ENCODE data around the gene SYCE3.

Gene SYCE3

DNA sequence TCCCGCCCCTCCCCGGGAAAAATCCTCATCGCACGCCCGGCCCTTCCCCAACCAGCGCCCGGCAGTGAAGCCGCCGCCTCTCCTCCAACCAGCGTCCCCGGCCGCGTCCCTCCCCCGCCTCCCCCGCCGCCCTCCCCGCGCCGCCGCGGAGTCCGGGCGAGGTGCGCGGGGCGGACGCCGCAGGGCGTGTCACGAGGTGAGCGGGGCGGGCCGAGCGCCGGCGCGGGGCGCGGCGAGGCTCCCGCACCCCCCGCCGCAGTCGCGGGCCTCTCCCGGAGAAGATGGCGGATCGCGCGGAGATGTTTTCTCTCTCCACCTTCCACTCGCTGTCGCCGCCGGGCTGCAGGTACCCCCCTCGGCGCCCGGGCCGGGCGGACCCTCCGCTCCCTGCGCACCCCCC, 37.8 kb upstream of the SYCE3 start, which contains the start of gene MAPK8IP2:
Gene MAPK8IP2 (plus strand): TSS at position 256 of the 400 bp plus-strand sequence. CDS start 26 bp downstream, at position 282.
- no peak for DNase-seq (ENCODE audit: low read depth in 2 of 2)

DNA sequence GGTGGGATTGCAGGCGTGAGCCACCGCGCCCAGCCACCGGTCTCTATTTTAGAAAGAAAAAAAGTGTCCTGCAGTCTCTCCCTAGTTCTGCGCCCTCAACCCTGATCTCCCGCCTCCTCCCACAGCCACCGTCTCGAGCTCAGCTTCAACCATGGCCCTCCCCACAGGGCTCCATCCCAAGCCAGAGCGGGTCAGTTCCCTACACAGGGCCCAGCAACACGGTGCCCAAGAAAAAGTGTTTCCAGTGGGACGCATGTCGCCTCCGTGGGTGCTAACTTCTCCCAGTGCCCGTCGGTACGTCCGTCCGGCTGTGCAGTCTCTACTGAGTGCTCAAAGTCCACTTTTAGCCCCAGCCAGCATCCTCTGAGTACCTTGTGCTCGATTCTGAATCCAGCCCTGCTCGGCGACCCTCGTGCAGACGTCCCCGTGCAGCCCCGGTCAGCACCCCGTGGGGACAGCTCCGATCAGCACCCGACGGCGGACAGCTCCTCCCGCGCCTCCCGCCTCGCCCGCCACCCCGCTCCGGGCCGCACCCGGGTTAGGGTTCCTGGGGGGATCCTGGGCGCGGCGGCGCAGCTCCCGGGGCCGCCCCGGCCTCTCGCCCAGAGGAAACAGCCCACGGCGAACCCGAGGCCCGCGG, 37.2 kb upstream of the SYCE3 start:
- peak; percentile 45 to 57 for DNase-seq (ENCODE audit: low read depth in 2 of 2)

DNA sequence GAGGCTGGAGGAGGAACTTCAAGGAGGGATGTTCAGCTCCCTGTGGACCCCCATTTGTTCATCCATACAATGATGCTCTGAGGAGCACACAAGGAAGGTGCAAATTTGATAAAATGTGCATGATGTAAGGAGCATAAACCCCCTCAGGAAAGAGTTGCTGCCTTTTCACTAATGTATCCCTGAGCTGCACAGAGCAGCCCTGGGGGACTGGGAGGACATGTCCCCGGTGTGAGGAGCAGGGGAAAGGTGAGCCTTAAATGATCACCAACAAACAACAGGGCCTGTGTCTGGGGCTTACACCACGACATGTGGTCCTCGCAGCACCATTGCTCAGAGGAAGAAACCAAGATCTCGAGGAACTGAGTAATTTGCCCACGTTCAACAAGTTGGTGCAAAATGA, 34.4 kb upstream of the SYCE3 start:
- no peak for DNase-seq (ENCODE audit: low read depth in 2 of 2)

DNA sequence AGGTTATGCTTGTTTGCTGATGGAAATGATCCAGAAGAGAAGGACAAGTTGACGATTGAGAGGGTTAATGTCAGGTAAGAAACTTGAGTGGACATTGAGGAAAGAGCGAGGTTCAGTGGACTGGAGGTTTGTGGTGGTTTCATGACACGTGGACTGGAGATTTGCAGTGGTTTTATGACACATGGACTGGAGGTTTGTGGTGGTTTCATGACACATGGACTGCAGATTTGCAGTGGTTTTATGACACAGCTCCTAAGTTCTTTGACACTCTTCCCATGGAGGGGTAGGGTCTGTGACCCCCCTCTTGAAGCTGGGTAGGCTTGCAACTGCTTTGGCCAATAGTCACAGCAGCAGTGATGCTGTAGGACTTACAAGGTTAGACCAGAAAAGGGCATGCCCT, 32.5 kb upstream of the SYCE3 start:
- no peak for DNase-seq (ENCODE audit: low read depth in 2 of 2)

DNA sequence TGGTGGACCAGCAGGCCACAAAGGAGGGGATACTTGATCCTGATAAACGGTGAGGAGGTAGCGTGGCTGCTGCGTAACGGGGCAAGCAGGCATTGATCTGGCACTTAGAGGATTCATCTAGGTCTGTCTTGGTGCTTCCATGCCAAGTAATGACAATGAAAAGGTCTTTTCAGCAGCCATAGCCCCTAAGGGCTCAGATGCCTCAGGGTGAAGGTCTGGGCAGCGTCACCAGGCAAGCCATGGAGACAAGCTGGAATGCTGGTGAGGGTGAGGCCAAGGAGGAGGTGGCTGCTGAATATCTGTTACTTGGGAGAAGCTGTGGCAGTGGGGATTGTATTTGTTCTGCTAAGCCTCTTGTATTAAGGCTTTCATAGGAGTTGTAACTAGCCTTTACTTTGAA, 24.7 kb upstream of the SYCE3 start:
- no peak for DNase-seq (ENCODE audit: low read depth in 2 of 2)

DNA sequence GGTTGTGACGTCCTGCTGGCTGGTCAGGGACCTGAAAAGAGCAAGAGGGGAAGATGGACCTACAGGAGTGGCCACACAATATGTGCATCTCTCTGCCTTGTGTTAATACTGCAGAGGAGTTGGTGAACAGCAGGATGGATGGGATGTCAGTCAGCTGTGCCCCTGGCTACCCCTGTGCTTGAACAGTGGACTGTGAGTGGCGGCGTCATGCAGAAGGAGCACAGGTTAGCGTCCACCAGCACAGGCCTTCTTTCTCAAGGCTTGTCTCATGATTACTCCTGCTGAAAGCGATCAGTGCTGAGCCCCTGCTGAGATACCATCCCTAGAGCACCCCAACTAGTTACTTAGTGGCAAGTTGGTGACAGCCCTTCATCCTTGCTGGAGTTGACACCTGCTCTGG, 23.7 kb upstream of the SYCE3 start:
- DNase-seq (ENCODE audit: low read depth in 2 of 2): no peak

DNA sequence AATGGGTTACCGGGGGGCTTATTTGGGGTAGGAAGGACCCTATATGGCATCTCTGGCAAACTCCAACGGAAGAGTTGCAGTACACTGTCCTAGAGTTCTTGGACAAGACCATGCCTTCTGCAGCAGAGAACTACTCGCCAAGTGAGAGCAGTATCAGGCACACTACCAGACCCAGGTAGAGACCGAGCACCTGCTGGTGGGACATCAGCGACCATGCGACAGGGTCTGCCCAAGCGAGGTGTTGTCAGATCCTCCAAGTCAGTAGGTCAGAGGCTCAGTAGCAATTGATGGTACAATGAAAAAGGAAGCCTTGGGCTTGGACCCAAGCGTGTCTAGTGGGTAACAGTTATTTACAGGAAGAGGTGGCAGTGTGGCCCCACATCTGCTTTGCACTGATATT, 23.1 kb upstream of the SYCE3 start:
- DNase-seq (ENCODE audit: low read depth in 2 of 2): no peak

DNA sequence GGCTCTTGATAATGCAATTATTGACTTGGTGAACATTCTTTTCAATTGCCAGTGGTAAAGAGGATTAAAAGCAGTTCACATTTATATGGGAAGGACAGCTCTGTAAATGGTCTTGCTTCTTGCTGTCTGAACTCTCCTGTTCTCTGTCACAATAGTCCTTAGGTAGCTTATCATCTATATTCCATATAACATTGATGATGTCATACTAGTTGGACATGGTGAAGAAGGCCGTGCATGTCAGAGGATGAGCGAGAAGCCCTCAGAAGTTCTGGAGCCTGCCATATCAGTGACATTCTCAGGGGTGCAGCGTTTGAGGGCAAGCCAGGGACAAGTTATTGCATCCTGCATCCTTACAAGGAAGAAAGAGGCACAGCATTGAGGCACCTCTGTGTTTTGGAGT, 22.5 kb upstream of the SYCE3 start:
- no peak for DNase-seq (ENCODE audit: low read depth in 2 of 2)

DNA sequence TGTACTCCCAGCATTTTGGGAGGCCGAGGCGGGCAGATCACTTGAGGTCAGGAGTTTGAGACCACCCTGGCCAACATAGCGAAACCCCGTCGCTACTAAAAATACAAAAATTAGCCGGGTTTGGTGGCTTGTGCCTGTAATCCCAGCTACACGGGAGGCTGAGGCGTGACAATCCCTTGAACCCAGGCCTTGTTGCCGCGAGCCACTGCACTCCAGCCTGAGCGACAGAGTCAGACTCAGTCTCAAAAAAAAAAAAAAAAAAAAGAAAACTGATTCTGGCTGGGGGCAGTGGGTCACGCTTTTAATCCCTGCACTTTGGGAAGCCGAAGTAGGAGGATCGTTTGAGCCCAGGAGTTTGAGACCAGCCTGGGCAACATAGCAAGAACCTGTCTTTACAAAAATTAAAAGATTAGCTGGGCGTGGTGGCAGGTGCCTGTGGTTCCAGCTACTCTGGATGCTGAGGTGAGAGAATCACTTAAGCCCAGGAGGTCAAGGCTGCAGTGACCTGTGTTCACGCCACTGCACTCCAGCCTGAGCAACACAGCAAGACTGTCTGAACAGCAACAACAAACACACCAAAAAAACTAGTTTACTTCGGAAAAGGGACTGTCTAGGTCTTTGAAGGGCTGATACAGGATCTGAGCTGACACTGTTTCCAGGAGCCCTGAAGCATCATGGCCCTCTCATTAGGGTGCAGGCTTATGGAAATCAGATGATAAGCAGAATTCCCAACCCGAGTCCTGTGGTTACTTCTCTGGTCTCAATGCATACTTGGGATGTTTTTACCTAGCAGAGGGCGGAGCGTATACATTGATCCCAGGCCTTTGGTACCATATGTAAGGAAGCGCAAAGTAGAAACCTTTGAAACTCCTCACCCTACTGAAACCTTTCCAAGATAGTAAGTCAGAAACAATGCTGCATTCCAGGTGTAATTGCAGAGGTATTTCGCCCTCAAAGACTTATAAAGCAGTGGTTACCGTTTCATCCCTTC, 21.7 kb upstream of the SYCE3 start:
- no peak for DNase-seq (ENCODE audit: low read depth in 2 of 2)

DNA sequence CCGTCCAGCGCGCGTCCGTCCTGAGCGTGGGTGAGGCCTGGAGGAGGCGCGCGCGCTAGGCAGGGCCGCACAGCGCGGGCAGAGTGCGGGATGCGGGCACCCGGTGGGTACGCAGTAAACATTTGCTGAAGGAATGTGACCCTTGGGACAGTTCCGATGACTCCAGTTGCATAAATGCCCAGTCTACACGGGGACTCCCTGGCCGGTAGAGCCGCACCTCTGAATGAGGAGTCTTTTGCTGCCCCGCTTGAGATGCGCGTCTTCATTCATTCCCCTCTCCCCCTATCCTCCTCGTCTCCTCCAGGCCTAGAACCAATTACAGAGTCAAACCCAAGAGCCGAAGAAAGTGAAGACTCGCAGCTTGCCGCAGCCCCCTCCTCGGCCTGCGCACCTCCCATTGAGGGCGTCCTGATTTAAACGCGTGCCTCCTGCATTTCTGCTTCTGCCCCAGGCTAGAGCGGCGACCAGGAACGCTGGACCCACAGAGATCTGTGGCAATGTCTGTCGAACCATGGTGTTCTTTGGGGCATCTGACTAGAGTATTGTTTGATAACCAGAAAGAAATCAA, 20.7 kb upstream of the SYCE3 start:
- DNase-seq (ENCODE audit: low read depth in 2 of 2): no peak

DNA sequence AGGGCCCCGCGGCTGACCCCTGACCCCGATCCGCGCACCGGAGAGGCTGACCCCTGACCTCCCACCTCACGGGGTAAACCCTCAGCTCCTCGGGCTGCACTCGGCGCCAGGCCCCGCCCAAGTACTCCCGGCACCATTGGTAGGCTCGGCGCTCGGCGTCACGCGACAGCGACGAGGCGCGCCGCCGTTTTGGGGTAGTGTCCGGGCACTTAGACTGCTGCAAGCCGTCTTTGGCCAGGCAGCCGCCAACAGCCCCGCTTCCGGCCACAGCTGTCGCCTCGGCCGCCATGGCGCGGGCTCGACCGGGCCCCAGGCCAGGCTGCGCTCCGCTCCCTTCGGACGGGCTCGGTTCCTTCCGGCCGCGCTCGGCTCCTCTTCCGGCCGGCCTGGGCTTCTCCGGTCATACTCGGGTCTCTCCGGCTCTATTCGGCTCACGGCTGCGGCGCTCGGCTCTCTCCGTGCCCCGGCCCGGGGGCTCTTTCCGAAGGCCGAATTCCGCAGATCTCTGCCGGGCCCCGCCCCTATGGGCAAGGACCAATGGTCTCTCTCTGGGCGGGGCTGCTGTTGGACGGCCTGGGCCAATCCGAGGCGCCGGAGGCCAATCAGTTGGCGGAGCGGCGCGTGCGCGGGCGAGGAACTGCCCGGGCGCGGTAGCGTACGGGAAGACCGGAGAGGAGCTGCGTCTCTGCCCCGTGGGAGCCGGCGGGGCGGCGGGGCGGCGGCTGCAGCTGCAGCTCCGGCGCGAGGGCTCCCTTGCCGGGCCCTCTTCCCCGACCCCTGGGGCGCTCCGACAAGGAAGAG, 20.0 kb upstream of the SYCE3 start, which contains the start of gene CHKB:
Gene CHKB (minus strand): TSS at position 357 of the 801 bp plus-strand sequence. CDS start 68 bp downstream, at position 289.
- peak; percentile 95 to 99 for DNase-seq (ENCODE audit: low read depth in 2 of 2)

DNA sequence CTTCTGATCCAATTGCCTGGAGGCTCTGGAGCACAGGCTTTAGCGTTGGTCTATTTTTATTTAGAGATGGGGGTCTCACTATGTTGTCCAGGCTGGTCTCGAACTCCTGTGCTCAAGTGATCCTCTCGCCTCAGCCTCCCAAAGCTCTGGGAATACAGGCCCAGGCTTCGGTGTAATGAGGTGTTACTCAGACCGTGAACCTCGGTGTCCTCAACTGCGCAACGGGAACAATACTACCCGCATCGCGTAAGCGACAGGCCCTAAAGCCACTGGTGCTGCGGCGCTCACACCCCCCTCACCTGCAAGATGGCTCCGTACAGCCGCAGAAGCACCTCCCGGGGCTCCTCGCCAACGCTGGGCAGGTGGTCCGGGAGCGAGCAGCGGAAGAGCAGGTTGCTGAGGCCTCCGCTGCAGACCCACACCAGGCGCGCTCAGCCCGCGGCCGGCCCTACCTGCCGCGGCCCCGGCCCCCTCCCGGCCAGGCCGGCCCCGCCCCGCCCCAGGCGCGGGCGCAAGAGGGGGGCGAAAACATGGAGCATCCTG, 19.3 kb upstream of the SYCE3 start:
- peak; percentile 21 to 23 for DNase-seq (ENCODE audit: low read depth in 2 of 2)

DNA sequence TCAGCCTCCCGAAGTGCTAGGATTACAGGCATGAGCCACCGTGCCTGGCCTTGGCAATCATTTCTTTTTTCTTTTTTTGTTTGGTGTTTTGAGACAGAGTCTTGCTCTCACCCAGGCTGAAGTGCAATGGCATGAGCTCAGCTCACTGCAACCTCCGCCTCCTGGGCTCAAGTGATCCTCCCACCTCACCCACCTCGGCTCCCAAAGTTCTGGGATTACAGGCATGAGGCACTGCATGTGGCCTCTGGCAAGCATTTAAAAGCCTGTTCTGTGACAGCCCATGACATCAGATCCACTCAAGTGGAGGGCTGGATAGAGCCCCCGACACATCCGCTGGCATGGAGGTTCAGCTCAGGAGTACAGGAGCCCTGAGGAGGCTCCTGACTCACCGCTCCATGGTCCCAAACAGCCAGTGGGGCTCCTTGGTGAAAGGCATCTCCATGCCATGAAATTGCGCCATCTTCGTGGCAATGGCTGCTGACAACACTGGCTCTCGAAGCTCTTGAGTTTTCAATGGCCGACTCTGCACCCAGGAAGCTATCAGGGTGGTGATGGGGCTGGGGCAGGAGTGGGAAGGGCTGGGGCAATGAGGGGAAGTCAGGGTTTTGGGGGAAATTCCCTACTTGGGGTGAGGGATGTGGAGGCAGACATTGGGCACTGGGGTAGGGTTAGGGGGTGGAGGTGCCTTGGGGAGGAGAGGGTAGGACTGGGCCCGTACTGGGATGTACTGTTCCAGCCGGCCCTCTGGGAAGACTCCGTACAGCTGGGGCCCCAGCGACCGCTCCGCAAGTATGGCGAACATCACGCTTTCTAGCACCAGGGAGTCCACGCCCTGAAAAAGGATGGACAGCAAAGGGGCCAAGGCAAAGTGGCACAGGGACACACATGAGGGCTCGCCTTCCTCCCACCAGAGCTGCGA, 18.6 kb upstream of the SYCE3 start:
- no peak for DNase-seq (ENCODE audit: low read depth in 2 of 2)

DNA sequence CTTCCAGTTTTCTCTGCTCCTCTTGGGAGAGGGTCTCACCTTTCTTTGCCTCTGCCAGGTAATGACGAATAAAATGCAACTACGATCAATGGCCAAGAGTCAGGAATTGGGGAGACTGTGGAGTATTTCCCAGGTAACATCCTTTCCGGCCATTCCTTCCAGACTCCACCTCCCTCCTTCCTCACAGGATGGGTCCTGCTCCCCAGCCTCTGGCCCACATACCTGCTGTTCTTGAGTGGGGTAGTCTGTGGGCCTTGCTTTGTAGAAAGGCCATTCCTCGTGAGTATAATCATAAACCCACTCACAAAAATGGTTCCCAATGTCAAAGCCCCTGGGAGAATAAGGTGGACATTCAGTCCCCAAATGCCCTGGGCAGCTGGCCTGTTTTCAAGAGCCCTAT, 17.0 kb upstream of the SYCE3 start:
- DNase-seq (ENCODE audit: low read depth in 2 of 2): no peak

DNA sequence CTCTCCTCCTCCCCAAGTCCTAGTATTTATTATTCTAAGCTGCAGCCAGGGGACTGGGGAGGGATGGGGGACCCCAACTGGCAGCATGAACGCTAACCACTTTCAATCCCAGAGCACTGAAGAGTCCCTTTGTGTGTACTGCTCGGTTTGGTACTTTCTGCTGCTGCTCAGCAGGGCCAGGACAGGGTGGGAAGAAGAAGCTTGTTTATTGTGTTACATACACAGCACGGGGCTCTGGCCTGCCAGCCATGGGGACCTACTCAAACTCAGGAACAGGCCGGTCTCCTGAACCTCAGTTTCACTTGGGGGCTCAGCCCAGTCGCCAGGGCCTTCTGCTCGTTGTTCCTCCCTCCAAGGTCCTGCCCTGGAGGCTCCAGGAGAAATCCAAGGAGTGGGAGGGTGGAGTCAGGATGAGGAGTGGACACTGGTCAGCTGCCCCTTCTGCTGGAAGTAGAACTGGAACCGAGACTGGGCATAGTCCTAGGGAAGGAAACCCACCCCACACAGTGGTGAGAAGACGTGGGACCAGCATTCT, 16.1 kb upstream of the SYCE3 start:
- DNase-seq (ENCODE audit: low read depth in 2 of 2): no peak

DNA sequence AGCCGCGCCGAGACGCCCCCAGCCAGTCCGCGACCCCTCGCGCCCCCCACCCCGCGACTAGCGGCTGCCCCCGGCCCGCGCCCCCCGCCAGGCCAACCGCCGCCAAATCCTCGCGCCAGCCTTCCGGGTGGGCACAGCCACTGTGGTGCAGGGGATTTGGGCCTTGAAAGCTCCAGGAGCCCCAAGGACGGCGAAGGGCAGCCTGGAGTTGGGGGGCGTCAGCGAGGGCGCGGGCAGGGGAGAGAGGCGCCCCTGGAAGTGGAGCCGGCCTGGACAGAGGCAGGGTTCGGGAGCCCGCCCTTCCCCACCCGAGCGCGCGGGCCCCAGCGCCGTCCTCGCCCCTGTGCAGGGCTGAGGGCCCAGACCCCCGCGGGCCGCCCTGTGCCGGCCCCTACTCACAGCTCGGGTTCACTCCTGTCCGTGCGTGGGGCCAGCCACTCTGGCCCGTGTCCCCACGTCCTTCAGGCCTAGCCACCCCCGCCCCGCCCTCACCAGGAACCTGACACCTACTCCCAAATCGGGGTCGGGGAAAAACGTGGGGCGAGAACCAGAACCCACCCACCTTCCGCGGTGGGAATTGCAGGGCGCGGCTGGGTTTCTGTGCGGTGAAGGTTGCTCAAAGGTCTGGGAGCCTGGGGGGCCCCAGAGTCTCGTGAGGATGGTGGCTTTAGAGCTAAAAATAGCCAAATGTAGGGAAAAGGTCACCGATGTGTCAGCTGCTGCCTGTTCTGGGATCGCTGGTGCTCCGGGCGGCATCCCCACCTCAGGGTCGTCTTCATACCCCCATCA, 15.5 kb upstream of the SYCE3 start, which contains the start of gene CPT1B:
Gene CPT1B (minus strand): TSS at position 441 of the 789 bp plus-strand sequence. CDS start 512 bp downstream, outside the sequence.
- no peak for DNase-seq (ENCODE audit: low read depth in 2 of 2)

DNA sequence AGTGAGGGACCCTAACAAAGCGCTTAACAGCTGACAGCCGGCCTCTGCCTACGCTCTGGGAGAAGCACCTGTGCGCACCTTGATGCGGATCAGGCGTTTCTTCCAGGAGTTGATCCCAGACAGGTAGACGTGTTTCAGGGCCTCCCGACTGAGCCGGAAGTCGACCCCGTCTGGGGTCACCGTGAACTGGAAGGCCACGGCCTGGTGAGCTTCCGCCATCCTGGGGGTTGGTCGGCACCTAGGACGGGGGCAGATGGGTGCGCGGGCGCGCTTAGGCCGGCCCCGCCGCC, 14.9 kb upstream of the SYCE3 start:
- DNase-seq (ENCODE audit: low read depth in 2 of 2): no peak

DNA sequence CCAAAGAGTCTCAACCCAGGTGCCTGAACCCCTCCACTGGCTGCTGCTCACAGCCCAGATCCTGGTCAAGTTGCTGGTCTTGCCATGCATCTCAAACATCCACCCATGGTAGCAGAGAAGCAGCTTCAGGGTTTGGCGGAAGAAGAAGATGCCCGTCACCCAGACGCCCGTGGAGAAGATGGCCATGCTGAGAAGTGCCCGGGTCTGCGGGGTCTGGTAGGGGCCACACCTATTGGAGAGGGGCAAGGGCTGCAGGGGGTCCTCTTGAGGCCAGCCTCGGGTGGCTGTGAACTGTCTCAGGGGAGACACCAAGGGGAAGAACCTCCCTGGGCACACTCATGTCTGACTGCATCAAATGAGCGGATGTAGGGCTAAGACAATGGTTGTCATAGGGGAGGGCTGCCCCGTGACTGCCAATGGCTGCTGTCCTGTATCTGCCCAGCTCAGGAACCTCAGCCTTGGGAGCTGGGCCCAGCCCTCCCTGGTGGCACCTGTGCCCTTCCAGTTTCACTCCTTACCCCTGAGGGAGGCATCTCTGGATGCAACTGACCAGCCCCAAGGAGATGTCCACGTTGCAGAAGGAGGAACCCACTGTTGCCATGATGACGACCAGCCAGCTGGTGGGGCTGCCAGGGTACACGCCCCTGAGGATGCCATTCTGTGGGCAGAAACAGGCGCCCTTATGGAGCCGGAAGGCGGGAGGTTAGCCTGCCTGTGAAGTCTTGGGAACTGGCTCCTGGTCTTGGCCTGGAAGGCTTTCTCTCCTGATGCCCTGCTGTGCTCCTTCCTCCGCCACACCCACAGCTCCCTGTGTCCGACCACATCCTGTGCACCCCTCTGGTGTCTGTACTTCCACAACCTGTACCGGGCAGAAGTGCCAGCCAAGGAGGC, 14.3 kb upstream of the SYCE3 start:
- DNase-seq (ENCODE audit: low read depth in 2 of 2): no peak
